Subcutaneous abdominal adipose tissue (tissue), 5 donors: ENCODE results near the gene RPL5.

ENCODE experiments used
- H3K27ac ChIP-seq: one replicate; pipeline ENCODE4 v1.7.0; 2013; ENCODE audit warnings: low read depth, mild to moderate bottlenecking, inconsistent platforms, low read length, moderate library complexity
- H3K27me3 ChIP-seq, 5 donors: one replicate each; pipeline ENCODE4 v1.7.0; 2013; ENCODE audit warnings: low read length in 5 of 5, inconsistent platforms in 1 of 5; ENCODE audit not compliant: control insufficient read depth in 5 of 5, insufficient read depth in 4 of 5
- H3K36me3 ChIP-seq, 5 donors: one replicate each; pipeline ENCODE4 v1.7.0; 2013; ENCODE audit warnings: low read length in 5 of 5; ENCODE audit not compliant: control insufficient read depth in 5 of 5, insufficient read depth in 5 of 5
- H3K4me1 ChIP-seq, 5 donors: one replicate each; pipeline ENCODE4 v1.7.0; 2013; ENCODE audit warnings: low read length in 5 of 5, mild to moderate bottlenecking in 3 of 5, moderate library complexity in 1 of 5; ENCODE audit not compliant: control insufficient read depth in 5 of 5, insufficient read depth in 5 of 5
- H3K4me3 ChIP-seq, 5 donors: one replicate each; pipeline ENCODE4 v1.7.0; 2013; ENCODE audit warnings: low read length in 5 of 5, low read depth in 1 of 5
- H3K9ac ChIP-seq, 5 donors: one replicate each; pipeline ENCODE4 v1.7.0; 2013; ENCODE audit warnings: low read length in 5 of 5, mild to moderate bottlenecking in 4 of 5, moderate library complexity in 3 of 5
- H3K9me3 ChIP-seq, 5 donors: one replicate each; pipeline ENCODE4 v1.7.0; 2013; ENCODE audit warnings: low read length in 5 of 5; ENCODE audit not compliant: control insufficient read depth in 5 of 5
- donor health status: healthy.
- donor health status: healthy.
- donor health status: healthy.
- donor health status: healthy.
- donor health status: healthy.

The RPL5 gene

GRCh38 chr1:92839442-92839841 lies 7.6 kb downstream of the RPL5 start:
- no peak overlapping the region for H3K9ac ChIP-seq
- peaks cover 70 to 95% (median 82%) of the 10 kb centered on the region in 5 donors for H3K36me3 ChIP-seq
- H3K4me1 ChIP-seq, result peaks cover 0 to 22% (median 10%) of the 10 kb centered on the region in 5 donors
- H3K9me3 ChIP-seq, result no peaks in the 10 kb centered on the region
- H3K27ac ChIP-seq, result no peak overlapping the region
- no peak overlapping the region for H3K4me3 ChIP-seq
- H3K27me3 ChIP-seq, result no peaks in the 10 kb centered on the region

GRCh38 chr1:92840600-92840999 lies 8.8 kb downstream of the RPL5 start:
- H3K36me3 ChIP-seq, result peaks cover 65 to 87% (median 74%) of the 10 kb centered on the region in 5 donors
- H3K27ac ChIP-seq, result no peak overlapping the region
- H3K27me3 ChIP-seq, result no peaks in the 10 kb centered on the region
- peaks cover 0 to 14% (median 4%) of the 10 kb centered on the region in 5 donors for H3K4me1 ChIP-seq
- no peaks in the 10 kb centered on the region for H3K9me3 ChIP-seq
- peak overlapping the region in 2 of 5 donors; percentile 12 to 21 for H3K9ac ChIP-seq
- H3K4me3 ChIP-seq, result no peak overlapping the region

- H3K27me3 ChIP-seq, result no peaks in the 10 kb centered on the region
- H3K9me3 ChIP-seq, result no peaks in the 10 kb centered on the region
- no peak overlapping the region for H3K9ac ChIP-seq
- peaks cover 0 to 7% (median 4%) of the 10 kb centered on the region in 5 donors for H3K4me1 ChIP-seq
- H3K4me3 ChIP-seq, result no peak overlapping the region
- no peak overlapping the region for H3K27ac ChIP-seq
- H3K36me3 ChIP-seq, result peaks cover 51 to 70% (median 61%) of the 10 kb centered on the region in 5 donors
Measured at GRCh38 chr1:92842082-92843045, 10.5 kb downstream of the RPL5 start.

GRCh38 chr1:92843046-92843423 lies 11.2 kb downstream of the RPL5 start:
- H3K9me3 ChIP-seq, result no peaks in the 10 kb centered on the region
- H3K27me3 ChIP-seq, result no peaks in the 10 kb centered on the region
- H3K9ac ChIP-seq, result no peak overlapping the region
- peaks cover 44 to 63% (median 54%) of the 10 kb centered on the region in 5 donors for H3K36me3 ChIP-seq
- no peak overlapping the region for H3K4me3 ChIP-seq
- H3K4me1 ChIP-seq, result peaks cover 0 to 5% (median 3%) of the 10 kb centered on the region in 5 donors
- H3K27ac ChIP-seq, result no peak overlapping the region

- Histone ChIP-seq H3K9me3 (no peaks in the 10 kb centered on the region), H3K36me3 (peaks cover 43 to 56% (median 47%) of the 10 kb centered on the region in 5 donors), H3K27me3 (no peaks in the 10 kb centered on the region), H3K4me3 (no peak overlapping the region), H3K9ac (no peak overlapping the region), H3K27ac (no peak overlapping the region), H3K4me1 (peaks cover 0 to 5% (median 0%) of the 10 kb centered on the region in 5 donors)
Measured at GRCh38 chr1:92843429-92844352, 11.9 kb downstream of the RPL5 start.

GRCh38 chr1:92844439-92844838 lies 12.6 kb downstream of the RPL5 start:
- Histone ChIP-seq H3K4me1 (peaks cover 0 to 3% (median 0%) of the 10 kb centered on the region in 5 donors), H3K36me3 (peaks cover 43 to 52% (median 44%) of the 10 kb centered on the region in 5 donors), H3K27ac (no peak overlapping the region), H3K27me3 (no peaks in the 10 kb centered on the region), H3K9me3 (no peaks in the 10 kb centered on the region), H3K4me3 (no peak overlapping the region), H3K9ac (no peak overlapping the region)

GRCh38 chr1:92845908-92846307 lies 14.1 kb downstream of the RPL5 start:
- Histone ChIP-seq H3K9ac (no peak overlapping the region), H3K4me3 (no peak overlapping the region), H3K27me3 (no peaks in the 10 kb centered on the region), H3K27ac (no peak overlapping the region), H3K4me1 (no peaks in the 10 kb centered on the region), H3K36me3 (peaks cover 31 to 48% (median 36%) of the 10 kb centered on the region in 5 donors), H3K9me3 (no peaks in the 10 kb centered on the region)

GRCh38 chr1:92848201-92848600 lies 16.4 kb downstream of the RPL5 start:
- no peak overlapping the region for H3K27ac ChIP-seq
- peak overlapping the region in 1 of 5 donors; percentile 41 for H3K9ac ChIP-seq
- no peak overlapping the region for H3K4me3 ChIP-seq
- peaks cover 11 to 26% (median 17%) of the 10 kb centered on the region in 5 donors for H3K36me3 ChIP-seq
- no peaks in the 10 kb centered on the region for H3K9me3 ChIP-seq
- H3K27me3 ChIP-seq, result no peaks in the 10 kb centered on the region
- no peaks in the 10 kb centered on the region for H3K4me1 ChIP-seq

GRCh38 chr1:92850019-92850418 lies 18.2 kb downstream of the RPL5 start:
- no peak overlapping the region for H3K4me3 ChIP-seq
- H3K9me3 ChIP-seq, result peaks cover 0 to 4% (median 0%) of the 10 kb centered on the region in 5 donors
- peaks cover 0 to 12% (median 6%) of the 10 kb centered on the region in 5 donors for H3K36me3 ChIP-seq
- no peak overlapping the region for H3K9ac ChIP-seq
- no peaks in the 10 kb centered on the region for H3K4me1 ChIP-seq
- no peak overlapping the region for H3K27ac ChIP-seq
- H3K27me3 ChIP-seq, result no peaks in the 10 kb centered on the region
